ENCODE measurements around the gene MAP4K1.
"Not testable (repeated sequence)": the region's sequence is repeated elsewhere in the genome, so short reads cannot be mapped to it uniquely, and the experiment has no call there.

MAP4K1 gene

DNA sequence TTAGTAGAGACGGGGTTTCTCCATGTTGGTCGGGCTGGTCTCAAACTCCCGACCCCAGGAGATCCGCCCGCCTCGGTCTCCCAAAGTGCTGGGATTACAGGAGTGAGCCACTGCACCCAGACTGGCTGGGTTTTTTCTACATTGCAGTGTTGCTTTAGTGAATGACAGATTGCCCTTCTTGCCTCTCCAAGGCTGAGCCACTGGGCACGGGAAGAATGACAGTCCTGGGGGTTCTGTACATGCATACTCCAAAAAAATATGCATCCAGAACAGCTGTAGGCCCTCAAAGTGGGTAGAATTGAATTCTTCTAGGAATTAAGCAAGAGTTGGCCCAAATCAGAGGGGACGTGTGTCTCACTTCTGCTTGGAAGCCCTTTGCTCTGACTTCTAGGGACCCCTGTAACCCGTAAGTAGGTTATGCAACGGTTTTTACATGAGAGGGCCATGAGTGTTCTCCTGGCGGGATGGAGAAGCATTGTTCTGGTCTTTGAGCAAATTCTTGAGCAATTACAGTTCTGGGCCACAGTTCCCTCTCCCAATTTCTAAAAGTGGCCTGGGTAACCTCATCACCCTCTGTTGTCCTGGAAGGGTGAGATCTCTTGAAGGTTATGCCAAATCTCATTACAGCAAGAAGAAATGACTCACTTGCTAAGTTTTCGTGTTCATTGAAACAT, 33.3 kb upstream of the MAP4K1 start:
- no peak for DNase-seq (ENCODE audit: low read depth, low spot score)

DNA sequence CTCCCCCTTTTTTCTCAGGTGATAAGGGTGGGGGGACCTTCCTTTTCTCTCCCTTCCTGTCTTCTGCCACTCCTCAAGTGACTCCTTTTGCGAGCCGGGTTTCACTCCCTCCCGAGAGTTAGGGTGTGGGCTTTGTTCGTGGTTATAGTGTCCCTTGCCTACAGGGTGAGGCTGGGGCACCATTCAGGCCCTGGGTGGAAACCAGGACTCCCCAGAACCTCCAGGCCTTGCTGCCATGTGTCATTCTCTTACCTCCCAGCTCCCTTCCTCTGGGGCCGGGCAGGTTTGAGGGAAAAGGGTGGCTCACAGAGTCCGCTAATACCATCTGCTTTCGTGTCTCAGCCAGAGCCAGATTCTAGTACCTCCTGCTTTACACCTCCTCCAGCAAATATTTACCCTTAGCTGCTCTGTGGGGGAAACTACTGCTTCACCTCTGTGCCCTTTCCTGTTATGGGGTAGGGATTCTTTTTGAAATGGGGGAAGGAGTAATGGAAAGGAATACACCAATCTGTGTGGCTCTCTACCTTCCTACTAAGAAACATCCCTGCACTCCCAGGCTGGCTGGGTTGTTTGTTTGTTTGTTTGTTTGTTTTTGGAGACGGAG, 32.5 kb upstream of the MAP4K1 start:
- DNase-seq (ENCODE audit: low read depth, low spot score) = no peak

DNA sequence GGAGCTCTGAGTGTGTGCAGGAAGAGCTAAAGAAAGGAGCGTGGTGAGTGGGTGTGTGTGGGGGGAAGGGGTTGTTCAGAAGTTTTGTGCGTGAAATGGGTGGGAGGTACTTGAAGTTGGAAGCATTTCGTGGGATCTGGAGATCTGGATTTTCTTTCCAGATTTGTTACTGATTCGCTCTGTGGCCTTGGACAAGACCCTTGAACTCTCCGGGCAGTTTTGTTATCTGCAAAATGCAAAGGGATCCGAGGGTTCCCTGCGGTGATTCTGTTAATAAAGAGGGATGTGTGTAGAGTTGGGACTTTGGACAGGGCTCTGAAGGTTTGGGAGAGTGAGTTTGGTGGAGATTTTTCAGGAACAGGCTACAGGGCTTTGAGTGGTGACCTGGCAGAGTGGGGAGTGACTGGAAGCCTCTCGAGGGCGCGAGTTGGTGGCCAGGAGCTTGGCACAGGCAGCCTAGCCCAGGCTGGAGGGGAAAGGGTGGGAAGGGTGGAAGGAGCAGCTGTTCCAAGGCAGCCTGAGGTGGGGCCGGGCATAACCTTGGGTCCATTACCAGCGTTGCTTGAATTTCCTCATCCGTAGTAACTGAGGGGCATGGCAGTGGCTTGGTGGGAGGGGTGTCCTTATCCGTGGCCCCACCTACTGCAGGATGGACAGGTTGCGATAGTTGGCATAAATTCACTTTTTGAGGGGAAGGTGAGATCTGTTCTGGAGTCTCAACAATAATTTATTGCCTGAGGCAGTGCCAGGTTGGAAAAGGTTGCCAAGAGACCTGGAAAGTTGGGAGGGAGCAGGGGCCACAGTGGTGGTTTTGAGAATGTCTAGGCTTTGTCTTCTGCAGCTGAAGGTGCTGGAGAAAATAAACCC, 31.8 kb upstream of the MAP4K1 start:
- DNase-seq (ENCODE audit: low read depth, low spot score) = no peak

DNA sequence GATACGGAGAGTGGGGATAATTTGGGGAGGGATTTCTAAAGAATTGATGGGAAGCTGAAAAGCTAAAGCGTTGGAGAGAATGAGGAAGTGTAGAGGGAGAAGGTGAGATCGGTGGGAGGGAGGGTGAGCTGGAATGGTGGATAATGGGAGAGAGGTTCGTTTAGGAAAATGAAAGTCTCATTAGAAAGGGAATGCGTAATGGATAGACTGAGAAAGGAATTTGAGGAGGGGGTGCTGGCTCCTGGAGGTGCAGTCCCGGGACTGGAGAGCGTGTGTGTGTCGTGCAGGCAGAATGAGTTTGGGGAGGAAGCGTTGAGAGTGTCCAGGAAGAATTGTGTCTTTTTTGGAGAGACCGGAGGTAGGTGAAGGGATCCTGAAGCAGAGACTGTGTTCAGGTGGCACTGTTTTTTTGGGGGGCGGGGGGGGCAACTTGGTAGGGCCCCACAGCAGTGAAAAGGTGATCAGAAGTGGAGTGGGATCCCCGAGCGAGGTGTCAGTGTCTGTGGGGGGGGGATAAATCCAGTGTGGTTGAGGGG, 31.1 kb upstream of the MAP4K1 start:
- DNase-seq (ENCODE audit: low read depth, low spot score) = no peak

DNA sequence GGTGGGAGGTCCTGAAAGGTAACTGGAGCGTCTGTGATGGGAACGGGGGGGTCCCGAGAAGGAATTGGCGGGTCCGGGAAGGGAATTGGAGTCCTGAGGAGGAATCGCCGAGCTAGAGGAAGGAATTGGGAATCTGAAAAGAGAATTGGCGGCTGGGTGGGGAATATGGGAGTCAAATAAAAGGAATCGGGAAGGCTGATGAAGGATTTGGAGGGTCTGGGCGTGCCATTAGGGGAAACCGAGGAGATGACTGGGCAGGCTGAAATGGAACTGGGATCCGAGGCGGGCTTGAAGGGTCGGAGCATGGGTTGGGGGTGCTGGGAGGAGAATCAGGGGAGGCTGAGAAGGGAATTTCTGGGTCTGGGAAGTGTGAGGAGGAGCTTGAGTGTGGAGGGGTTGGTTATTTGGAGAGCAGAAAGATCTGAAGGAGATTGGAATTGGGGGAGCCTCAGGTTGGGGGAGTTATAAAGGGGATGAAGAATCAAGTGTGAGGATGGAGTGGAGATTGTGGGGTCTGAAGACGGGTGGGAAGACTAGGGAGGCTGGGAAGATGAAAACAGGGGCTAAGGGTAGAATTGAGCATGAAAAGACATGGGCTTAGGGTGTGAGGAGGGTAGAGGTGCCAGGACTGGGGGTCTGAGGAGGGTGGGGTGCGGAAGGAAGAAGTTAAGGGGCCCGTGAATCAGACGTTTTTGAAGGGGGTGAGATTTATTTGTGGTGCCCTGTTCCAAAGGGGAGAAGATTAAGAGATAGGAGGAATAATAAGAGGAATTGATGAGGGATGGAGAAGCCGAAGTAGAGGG, 30.4 kb upstream of the MAP4K1 start:
- DNase-seq (ENCODE audit: low read depth, low spot score) = no peak

DNA sequence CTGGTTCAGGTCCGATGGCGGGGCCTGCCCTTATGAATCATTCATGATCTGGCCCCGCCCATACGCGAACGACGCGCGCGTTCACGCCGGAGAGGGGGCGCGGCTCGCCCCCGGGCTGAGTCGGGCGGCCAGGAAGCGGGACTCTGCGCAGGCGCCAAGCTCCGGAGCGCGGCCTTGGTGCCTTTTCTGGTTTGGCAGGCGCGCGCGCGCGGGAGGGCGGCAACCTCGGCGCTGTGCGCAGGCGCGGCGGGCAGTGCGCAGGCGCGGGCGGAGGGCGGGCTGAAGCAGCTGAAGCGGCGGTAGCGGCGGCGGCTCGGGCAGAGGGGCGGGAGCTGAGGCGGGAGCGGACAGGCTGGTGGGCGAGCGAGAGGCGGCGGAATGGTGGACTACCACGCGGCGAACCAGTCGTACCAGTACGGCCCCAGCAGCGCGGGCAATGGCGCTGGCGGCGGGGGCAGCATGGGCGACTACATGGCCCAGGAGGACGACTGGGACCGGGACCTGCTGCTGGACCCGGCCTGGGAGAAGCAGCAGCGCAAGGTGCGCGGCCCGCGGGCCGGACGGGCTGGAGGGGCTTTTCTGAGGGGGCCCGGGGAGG, 29.7 kb upstream of the MAP4K1 start, which contains the start of gene ACTN4:
Gene ACTN4 (plus strand): TSS at position 282 of the 598 bp plus-strand sequence. CDS start 97 bp downstream, at position 379.
- peak; percentile 71 for DNase-seq (ENCODE audit: low read depth, low spot score)

DNA sequence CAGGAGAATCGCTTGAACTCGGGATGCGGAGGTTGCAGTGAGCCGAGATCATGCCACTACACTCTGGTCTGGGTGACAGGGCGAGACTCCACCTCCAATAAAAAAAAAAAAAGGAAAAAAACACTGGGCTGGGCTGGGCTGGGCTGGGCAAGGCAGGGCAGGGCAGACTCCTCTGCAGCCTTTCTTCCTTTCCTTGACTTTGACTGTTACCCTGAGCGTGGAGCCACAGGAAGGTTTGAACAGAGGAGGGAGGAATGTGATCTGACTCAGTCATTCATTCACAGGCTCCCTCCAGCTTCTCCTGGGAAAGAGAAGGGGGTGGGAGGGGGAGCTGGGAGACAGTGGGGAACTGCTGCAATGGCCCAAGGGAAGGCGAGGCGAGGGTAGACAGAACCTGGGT, 27.0 kb upstream of the MAP4K1 start:
- DNase-seq (ENCODE audit: low read depth, low spot score) = no peak

DNA sequence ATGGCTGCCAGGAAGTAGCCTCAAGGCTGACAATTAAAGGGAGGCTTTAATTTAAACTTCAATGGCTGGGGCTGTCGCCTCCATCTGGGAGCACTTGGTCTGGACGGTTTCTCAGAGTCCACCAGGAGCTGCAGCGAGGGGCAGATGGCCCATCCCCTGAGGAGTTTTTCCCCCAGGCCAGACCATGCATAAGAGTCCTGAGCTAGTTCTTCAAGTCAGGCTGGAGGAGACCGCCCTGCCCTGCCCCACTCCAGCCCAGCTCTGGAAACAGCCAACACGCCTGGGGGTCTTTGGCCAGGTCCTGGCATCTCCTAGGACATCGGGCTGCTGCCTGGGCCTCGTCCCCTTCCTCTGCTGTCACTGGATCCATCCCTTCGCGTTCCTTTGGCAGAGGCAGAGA, 24.4 kb upstream of the MAP4K1 start:
- no peak for DNase-seq (ENCODE audit: low read depth, low spot score)

DNA sequence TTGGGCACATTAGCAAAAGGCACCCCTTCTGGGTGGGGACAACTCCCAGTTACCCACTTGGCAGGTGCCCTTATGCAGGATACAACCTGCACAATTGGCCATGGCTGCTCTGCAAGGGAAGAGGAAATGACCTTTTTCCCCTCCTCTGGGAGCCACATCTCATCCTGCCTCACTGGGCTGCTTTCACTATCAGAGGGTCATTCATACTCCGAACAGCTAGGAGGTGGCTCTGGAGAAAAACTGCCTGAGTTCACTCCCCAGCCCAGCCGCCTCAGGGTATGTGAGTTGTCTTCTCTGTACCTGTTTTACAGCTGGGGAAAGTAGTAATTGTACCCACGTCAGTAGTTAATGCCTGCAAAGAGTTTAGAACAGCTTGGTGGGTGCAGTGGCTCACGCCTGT, 22.6 kb upstream of the MAP4K1 start:
- no peak for DNase-seq (ENCODE audit: low read depth, low spot score)

DNA sequence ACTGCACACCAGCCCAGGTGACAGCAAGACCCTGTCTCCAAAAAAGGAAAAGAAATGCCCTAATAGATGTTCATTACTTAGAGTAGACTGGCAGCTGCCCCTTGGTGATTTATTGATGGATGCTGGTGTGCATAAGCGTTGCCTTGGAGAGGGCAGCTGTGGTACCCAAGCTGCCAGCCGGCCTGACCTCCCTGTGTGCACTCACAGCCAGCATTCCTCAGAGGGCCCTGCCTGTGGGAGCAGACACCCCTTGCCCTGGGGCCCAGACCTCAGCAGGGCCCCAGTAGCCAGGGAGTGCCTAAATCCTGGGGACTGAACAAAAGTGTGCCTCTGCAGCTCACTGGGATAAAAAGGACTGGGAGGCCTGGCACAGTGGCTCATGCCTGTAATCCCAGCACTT, 21.9 kb upstream of the MAP4K1 start:
- DNase-seq (ENCODE audit: low read depth, low spot score) = no peak

DNA sequence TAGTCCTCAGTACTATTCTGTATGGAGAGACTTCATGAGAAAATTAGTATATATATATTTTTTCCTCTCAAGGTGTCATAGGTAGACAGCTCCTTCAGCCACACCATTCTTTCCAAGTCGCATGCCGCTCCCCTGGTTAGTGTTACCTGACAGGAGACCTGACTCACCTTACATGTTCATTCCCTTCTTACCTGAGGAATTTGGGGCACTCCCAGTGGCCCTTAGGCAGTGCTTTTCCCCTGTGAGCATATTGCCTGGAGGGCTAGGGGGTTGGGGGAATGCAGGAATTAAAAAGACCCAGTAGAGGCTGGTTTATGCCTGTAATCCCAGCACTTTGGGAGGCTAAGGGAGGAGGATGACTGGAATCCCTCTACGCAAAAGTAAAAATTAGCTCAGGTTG, 20.7 kb upstream of the MAP4K1 start:
- no peak for DNase-seq (ENCODE audit: low read depth, low spot score)

DNA sequence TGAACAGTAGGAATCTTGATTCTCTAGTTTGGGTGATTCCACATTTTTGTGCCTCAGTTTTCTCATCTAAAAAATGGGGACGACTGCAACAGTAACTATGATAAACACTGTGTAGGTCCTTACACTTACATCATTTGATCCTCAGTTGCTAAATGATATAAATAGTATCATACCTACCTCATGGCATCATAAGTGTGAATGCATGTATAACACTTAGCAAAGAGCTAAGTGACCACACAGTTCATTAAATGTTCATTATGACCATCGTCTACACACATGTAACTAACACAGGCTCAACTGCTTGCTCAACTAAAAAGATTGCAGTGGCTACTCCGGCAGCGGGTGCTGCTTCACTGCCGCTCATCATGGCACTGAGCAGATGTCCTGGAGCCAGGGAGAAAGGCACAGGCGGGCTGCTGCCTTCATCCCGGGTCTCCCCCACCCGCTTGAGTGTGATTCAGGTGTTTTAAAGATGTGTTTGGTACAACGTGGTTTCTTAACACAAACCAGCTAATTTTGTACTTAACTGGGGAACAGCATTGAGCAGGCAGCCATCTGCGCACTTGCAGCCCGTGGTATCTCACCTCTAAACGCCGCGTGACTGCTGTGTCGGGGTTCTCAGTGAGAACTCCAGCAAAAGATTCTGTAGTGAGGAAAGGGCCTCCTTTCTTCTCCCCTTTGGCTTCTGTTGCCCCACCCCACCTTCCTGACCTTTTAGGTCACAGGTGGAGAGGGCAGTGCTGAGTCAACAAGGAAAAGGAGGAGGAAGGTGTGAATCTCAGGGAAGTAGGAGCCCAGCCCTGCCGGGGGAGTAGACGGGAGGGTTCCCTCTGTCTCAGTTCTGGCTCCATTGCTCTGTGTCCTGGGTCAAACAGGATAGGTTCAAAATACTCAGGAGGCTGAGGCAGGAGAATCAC, 18.0 kb upstream of the MAP4K1 start:
- no peak for DNase-seq (ENCODE audit: low read depth, low spot score)

DNA sequence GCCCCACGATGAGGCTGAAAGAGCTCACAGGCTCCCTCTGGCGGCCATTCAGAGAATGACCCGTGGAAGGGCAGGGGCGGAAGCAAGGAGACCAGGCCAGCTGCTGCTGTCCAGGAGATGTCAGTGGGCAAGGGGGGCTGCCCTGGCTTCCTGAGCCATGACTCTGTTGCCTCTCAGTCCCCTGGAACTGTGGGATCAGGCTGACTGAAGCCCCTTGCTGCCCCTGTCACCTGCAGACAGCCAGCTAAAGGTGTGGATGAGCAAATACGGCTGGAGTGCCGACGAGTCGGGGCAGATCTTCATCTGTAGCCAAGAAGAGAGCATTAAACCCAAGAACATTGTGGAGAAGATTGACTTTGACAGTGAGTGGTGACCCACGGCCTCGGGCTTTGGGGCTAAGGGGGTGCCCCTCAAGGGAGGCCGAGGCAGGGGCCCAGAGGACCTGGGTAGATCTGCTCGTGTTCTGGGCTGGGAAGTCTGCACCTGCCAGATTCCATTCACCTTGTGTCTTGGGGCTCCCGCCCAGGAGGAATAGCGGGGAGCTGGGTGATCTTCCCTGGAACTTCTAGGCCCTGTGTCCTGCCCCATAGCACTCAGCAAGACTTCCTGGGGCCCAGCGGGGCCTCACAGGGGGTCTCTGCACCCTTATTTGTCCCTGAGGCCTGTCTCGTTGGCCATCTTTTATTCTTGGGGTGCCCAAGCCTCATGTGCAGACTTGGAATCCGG, 17.2 kb upstream of the MAP4K1 start:
- DNase-seq (ENCODE audit: low read depth, low spot score) = no peak

DNA sequence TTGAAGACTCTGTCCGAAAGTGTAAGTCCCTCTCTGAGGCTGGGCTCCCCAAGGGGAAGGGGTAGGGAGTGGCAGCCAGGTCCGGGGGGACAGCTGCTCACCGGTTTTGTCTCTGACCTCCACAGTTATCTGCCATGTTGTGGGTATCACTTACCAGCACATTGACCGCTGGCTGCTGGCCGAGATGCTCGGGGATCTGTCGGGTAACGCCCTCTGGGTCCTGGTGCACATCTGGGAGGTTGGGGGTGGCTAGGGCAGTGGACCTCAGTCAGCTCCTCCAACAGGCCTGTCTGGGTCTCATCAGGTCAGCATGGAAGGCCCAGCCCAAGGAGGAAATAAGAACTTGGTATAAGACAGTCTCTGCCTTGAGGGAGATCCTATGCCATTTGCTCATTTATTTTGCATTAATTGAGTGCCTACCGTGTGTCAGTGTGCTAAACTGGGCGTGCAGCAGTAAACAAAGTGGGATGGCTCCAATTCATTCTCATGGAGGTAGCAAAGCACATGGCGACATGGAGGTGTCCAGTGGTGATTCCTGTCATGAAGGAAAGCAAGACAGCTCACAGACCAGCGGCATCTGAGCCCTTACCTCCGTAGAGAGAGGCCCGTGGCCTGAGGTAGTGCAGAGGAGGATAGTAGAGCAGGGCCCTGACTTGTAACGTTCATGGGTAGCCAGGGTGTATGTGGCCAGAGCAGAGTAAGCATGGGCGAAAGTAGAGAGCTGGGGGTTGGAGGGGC, 14.9 kb upstream of the MAP4K1 start:
- no peak for DNase-seq (ENCODE audit: low read depth, low spot score)

DNA sequence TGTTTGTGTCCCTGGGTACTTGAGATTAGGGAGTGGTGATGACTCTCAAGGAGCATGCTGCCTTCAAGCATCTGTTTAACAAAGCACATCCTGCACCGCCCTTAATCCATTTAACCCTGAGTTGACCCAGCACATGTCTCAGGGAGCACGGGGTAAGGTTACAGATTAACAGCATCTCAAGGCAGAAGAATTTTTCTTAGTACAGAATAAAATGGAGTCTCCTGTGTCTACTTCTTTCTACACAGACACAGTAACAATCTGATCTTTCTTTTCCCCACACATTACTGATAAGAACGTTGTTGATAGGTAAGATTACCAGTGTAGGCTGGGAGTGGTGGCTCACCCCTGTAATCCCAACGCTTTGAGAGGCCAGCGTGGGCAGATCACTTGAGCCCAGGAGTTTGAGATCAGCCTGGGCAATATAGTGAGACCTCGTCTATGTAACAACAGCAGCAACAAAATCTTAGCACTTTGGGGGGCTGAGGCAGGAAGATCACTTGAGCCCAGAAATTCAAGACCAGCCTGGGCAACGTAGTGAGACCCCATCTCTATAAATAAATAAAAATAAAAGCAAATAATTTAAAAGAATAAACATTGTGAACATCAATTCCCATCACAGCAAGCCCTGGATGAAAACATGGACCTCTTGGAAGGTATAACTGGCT, 14.2 kb upstream of the MAP4K1 start:
- not testable (repeated sequence) for DNase-seq (ENCODE audit: low read depth, low spot score)

DNA sequence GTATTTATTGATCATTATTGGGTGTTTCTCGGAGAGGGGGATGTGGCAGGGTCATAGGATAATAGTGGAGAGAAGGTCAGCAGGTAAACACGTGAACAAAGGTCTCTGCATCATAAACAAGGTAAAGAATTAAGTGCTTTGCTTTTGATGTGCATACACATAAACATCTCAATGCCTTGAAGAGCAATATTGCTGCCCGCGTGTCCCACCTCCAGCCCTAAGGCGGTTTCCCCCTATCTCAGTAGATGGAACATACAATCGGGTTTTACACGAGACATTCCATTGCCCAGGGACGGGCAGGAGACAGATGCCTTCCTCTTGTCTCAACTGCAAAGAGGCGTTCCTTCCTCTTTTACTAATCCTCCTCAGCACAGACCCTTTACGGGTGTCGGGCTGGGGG, 13.5 kb upstream of the MAP4K1 start:
- DNase-seq (ENCODE audit: low read depth, low spot score) = not testable (repeated sequence)

DNA sequence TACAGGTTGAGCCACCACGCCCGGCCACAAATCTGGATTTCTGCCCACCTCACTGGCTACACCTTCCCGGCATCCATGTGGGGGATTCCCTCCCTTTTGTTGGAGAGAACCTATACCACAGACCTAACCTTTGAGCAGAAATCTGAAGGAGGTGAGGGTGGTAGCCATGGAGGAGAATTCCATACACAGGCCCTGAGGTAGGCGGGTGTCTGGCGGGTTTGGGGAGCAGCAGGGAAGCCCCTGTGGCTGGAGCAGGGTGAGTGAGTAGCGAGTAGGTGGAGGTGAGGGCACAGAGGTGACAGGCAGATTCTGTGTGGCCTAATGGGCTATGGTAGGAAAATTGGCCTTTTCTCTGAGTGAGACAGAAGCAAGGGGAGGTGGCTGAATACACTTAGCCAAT, 11.8 kb upstream of the MAP4K1 start:
- DNase-seq (ENCODE audit: low read depth, low spot score) = no peak

DNA sequence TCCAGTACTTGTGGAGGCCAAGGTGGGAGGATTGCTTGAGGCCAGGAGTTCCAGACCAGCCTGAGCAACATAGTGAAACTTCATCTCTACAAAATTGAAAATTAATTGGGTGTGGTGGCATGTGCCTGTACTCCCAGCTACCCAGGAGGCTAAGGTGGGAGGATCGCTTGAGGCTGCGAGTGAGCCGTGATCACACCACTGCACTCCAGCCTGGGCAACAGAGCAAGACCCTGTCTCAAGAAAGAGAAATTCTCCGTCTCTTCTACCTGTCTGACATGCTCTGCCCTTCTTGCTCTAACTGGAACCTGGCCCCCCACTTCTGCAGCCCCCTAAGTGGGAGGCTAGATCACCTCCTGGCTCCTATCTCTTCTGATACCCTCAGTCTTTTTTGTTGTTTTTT, 8.6 kb upstream of the MAP4K1 start:
- DNase-seq (ENCODE audit: low read depth, low spot score) = no peak
